Left lung (tissue), 10 donors: Measurements from ENCODE around the gene INF2. TPM values are rescaled to one million over a fixed set of nuclear protein-coding genes. Genes with fewer than 3 reads are reported as not detected.
A peak's percentile ranks its signal among the peaks of the same experiment; 100 is the strongest.
"Not testable (repeated sequence)": the region's sequence is repeated elsewhere in the genome, so short reads cannot be mapped to it uniquely, and the experiment has no call there.

Experiments used
- ATAC-seq: fragments of 200-7000 bp; cut with Tn5 transposase; one replicate; pipeline ENCODE4 v1.9.1; 2020; ENCODE audit warnings: moderate library complexity
- DNase-seq, 4 donors: peaks; one replicate each; pipeline ENCODE4 v3.0.0-alpha.2; 2013 to 2020
- H3K27ac ChIP-seq, 2 donors: fragments of 200-600 bp; sonication (generic) in 1 of 2; one replicate each; pipeline versions ENCODE4 v1.5.0 to v1.8.0; 2020 to 2021
- H3K27me3 ChIP-seq, 2 donors: fragments of 200-600 bp; sonication (generic) in 1 of 2; one replicate each; pipeline versions ENCODE4 v1.5.0 to v1.8.0; 2020 to 2021
- H3K36me3 ChIP-seq, 2 donors: fragments of 200-600 bp; sonication (generic) in 1 of 2; one replicate each; pipeline versions ENCODE4 v1.5.0 to v1.8.0; 2020 to 2021
- H3K4me1 ChIP-seq, 2 donors: fragments of 200-600 bp; one replicate each; pipeline ENCODE4 v1.8.0; 2021
- H3K4me3 ChIP-seq, 2 donors: fragments of 200-600 bp; sonication (generic) in 1 of 2; one replicate each; pipeline versions ENCODE4 v1.5.0 to v1.8.0; 2020 to 2021; ENCODE audit warnings: mild to moderate bottlenecking in 1 of 2
- H3K9me3 ChIP-seq, 2 donors: fragments of 200-600 bp; sonication (generic) in 1 of 2; one replicate each; pipeline versions ENCODE4 v1.5.0 to v1.8.0; 2020 to 2021
- CTCF ChIP-seq, 2 donors: fragments of 200-600 bp; sonication (generic) in 1 of 2; IDR thresholded peaks; one replicate each; pipeline versions ENCODE4 v1.5.0 to v1.8.0; 2021; ENCODE audit warnings: antibody characterized with exemption in 2 of 2
- intact Hi-C, 2 donors: fragments of 100-400 bp; cut with DNase I; formaldehyde crosslinking; loops; one replicate each; pipeline versions ENCODE4 v1.11.2 to v1.14.2; 2022
- polyA plus RNA-seq, 6 donors: library from polyadenylated mRNA; unstranded; fragments of 120-200 nt; gene quantifications; one replicate each; pipeline ENCODE4 v1.2.1, GENCODE V29; 2013; ENCODE audit not compliant: insufficient read length in 6 of 6
- total RNA-seq, 2 donors: library from RNA; stranded (reverse); fragmentation: NEBNext Ultra II Directional; extraction: Animal tissue kit (Norgen Biotek cat#: 25700); gene quantifications; one replicate each; pipeline ENCODE4 v1.2.1, GENCODE V29; 2021
- donor health status: DM: no; HTN: yes; CAD: no.
- donor health status: DM: no; HTN: no; CAD: no.

The INF2 gene
- total and polyA plus RNA-seq, 8 donors, result 43.5 to 120 (median 57.0) TPM

GRCh38 chr14:104750056-104750752 is 60.8 kb downstream of the INF2 start:
- intact Hi-C loops, result no loop called here
- ATAC-seq (no peak), DNase-seq (peak in 1 of 4 donors; percentile 34)
- Histone ChIP-seq H3K27me3 (no peaks in the 10 kb centered on the region), H3K4me3 (no peak overlapping the region), H3K27ac (no peak overlapping the region), H3K4me1 (peaks cover 10 to 24% of the 10 kb centered on the region in 2 donors), H3K36me3 (no peaks in the 10 kb centered on the region), H3K9me3 (no peaks in the 10 kb centered on the region)
- no peak for TF ChIP-seq CTCF (IDR thresholded peaks at IDR 0.05)

- H3K4me3 ChIP-seq, ATAC-seq, H3K27ac ChIP-seq, H3K9me3 ChIP-seq, H3K27me3 ChIP-seq, H3K36me3 ChIP-seq, intact Hi-C loops: not testable (repeated sequence)
- peak in 1 of 4 donors; percentile 21 for DNase-seq
- H3K4me1 ChIP-seq, result peaks cover 10 to 24% of the 10 kb centered on the region in 2 donors
Observed at GRCh38 chr14:104750753-104751057, 61.3 kb downstream of the INF2 start.

DNA sequence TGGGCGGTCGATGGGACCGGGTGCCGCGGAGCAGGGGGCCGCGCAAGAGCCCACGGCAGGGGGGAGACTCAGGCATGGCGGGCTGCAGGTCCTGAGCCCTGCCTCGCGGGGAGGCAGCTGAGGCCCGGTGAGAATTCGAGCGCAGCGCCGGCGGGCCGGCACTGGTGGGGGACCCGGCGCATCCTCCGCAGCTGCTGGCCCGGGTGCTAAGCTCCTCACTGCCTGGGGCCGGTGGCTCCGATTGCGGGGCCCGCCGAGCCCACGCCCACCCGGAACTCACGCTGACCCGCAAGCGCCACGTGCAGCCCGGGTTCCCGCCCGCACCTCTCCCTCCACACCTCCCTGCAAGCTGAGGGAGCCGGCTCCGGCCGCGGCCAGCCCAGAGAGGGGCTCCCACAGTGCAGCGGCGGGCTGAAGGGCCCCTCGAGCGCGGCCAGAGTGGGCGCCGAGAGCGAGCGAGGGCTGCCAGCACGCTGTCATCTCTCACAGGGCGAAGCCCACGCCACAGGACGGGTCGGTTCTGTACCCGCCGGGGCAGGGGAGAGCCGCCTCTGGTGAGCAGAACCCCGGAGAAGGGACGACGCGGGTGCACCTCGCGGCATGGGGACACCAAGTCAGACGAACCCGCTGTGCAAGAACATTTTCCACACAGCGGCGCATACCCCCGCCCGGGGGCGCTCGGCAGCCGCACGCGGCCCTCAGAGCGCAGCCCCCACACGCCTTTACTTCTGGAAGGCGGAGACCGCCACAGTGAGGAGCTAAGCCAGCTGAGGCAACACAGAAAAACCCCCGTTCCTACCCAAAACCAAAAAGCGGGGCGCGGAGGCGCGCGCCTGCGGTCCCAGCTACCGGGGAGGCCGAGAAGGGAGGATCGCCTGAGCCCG is 62.4 kb downstream of the INF2 start:
- Histone ChIP-seq H3K36me3 (peaks cover 0 to 15% of the 10 kb centered on the region in 2 donors), H3K4me3 (peak overlapping the region; percentile 93 to 94), H3K27ac (peak overlapping the region; percentile 54 to 90), H3K9me3 (no peaks in the 10 kb centered on the region), H3K4me1 (peaks cover 10 to 27% of the 10 kb centered on the region in 2 donors), H3K27me3 (no peaks in the 10 kb centered on the region)
- TF ChIP-seq CTCF (IDR thresholded peaks at IDR 0.05), result no peak
- DNase-seq, result peak in 1 of 4 donors; percentile 89
- no peak for ATAC-seq
- intact Hi-C loops, result no loop called here

- H3K36me3 ChIP-seq, result peaks cover 0 to 21% of the 10 kb centered on the region in 2 donors
- intact Hi-C loops, result no loop called here
Observed at GRCh38 chr14:104752423-104752734, 63.0 kb downstream of the INF2 start.

More at GRCh38 chr14:104752423-104752734, 63.0 kb downstream of the INF2 start:
- Histone ChIP-seq H3K4me1 (peaks cover 10 to 27% of the 10 kb centered on the region in 2 donors), H3K27ac (peak overlapping the region; percentile 54 to 90), H3K4me3 (peak overlapping the region; percentile 93 to 94), H3K27me3 (no peaks in the 10 kb centered on the region), H3K9me3 (no peaks in the 10 kb centered on the region)
- DNase-seq (no peak), ATAC-seq (no peak)
- no peak for TF ChIP-seq CTCF (IDR thresholded peaks at IDR 0.05)
